Measurements from ENCODE around the gene SPIN1. TPM values are rescaled to one million over a fixed set of nuclear protein-coding genes. Genes with fewer than 3 reads are reported as not detected.
A peak's percentile ranks its signal among the peaks of the same experiment; 100 is the strongest.

The SPIN1 gene
- total and polyA plus RNA-seq, 2 of the 8 experiments (the other 6 are each of a cell fraction or from before 2014, with no cell fraction given): 69.9 to 139 TPM

GRCh38 chr9:88387552-88388202 lies 567 bp upstream of the SPIN1 start (continued):
- TF ChIP-seq RBBP5 (IDR thresholded peaks at IDR 0.05; ENCODE audit: borderline replicate concordance, low read depth, low read length): peak; percentile 51; the same call in 1 of the 2 replicates
- peak; percentile 44; the same call in 1 of the 2 replicates for TF ChIP-seq TBP (IDR thresholded peaks at IDR 0.05; ENCODE audit: low read depth, low read length)
- no peak; the same call in 1 of the 2 replicates for TF ChIP-seq POLR2AphosphoS5 (IDR thresholded peaks at IDR 0.05; ENCODE audit: low read depth, low read length)
- TF ChIP-seq, protein P1, sequence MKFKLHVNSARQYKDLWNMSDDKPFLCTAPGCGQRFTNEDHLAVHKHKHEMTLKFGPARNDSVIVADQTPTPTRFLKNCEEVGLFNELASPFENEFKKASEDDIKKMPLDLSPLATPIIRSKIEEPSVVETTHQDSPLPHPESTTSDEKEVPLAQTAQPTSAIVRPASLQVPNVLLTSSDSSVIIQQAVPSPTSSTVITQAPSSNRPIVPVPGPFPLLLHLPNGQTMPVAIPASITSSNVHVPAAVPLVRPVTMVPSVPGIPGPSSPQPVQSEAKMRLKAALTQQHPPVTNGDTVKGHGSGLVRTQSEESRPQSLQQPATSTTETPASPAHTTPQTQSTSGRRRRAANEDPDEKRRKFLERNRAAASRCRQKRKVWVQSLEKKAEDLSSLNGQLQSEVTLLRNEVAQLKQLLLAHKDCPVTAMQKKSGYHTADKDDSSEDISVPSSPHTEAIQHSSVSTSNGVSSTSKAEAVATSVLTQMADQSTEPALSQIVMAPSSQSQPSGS (IDR thresholded peaks at IDR 0.05; ENCODE audit: low read length): peak; percentile 41; the same call in 1 of the 2 replicates
- no peak for TF ChIP-seq SIRT6 (IDR thresholded peaks at IDR 0.05; ENCODE audit: low read length)
- TF ChIP-seq CHD2 (IDR thresholded peaks at IDR 0.05; ENCODE audit: low read length): no peak
- no peak for TF ChIP-seq SUZ12 (IDR thresholded peaks at IDR 0.05; ENCODE audit: low read length)
- no peak for TF ChIP-seq HDAC6 (IDR thresholded peaks at IDR 0.05; ENCODE audit: low read depth, low read length)
- TF ChIP-seq BCL11A (IDR thresholded peaks at IDR 0.05; ENCODE audit: low read depth in 2 of 2, low read length in 2 of 2): no peak
- no peak for TF ChIP-seq RFX5 (IDR thresholded peaks at IDR 0.05; ENCODE audit: borderline replicate concordance, low read depth, low read length)
- no peak for TF ChIP-seq EZH2 (IDR thresholded peaks at IDR 0.05; ENCODE audit: low read depth, low read length, severe bottlenecking)
- TF ChIP-seq CTBP2 (IDR thresholded peaks at IDR 0.05; ENCODE audit: borderline replicate concordance, insufficient read depth, insufficient read length, low read length): no peak
